H1 (cell line): ENCODE measurements around the gene CNST. TPM values are rescaled to one million over a fixed set of nuclear protein-coding genes. Genes with fewer than 3 reads are reported as not detected.

ENCODE experiments used
- CTCF ChIA-PET: fragments of 300-600 bp; sonication (Branson Sonifier 250); formaldehyde crosslinking; loops from one replicate; lab custom pipeline; 2021; ENCODE audit not compliant: partially characterized antibody; lab: Charles Lee
- POLR2A ChIA-PET: fragments of 300-600 bp; sonication (Branson Sonifier 250); formaldehyde crosslinking; loops from one replicate; lab custom pipeline; 2021; ENCODE audit warnings: inconsistent platforms; ENCODE audit not compliant: partially characterized antibody; lab: Charles Lee
- DNase-seq, 2 experiments: peaks; one replicate each; pipeline versions ENCODE4 v3.0.0 to v3.0.0-alpha.2; 2010 to 2022; ENCODE audit warnings: low spot score in 2 of 2, low read depth in 1 of 2, mixed read lengths in 1 of 2
- FAIRE-seq: peaks from 2 replicates; lab custom pipeline; 2011; peaks lifted over from hg19 to GRCh38; lab: Jason Lieb, UNC
- H2AFZ ChIP-seq: 2 replicates; pipeline ENCODE4 v1.8.1; 2012; ENCODE audit warnings: low read length, inconsistent platforms
- H2AK5ac ChIP-seq: 2 replicates; pipeline ENCODE4 v1.6.1; 2013; ENCODE audit warnings: low read depth, low read length
- H2BK120ac ChIP-seq: replicated peaks from 2 replicates; pipeline ENCODE3; 2013; ENCODE audit warnings: low read depth, low read length, inconsistent platforms
- H2BK12ac ChIP-seq: 2 replicates; pipeline ENCODE4 v1.6.1; 2013; ENCODE audit warnings: low read depth, low read length
- H2BK15ac ChIP-seq: 2 replicates; pipeline ENCODE4 v1.6.1; 2013; ENCODE audit warnings: low read length
- H2BK20ac ChIP-seq: 2 replicates; pipeline ENCODE4 v1.6.1; 2013; ENCODE audit warnings: low read length
- H2BK5ac ChIP-seq: 2 replicates; pipeline ENCODE4 v1.6.1; 2013; ENCODE audit warnings: low read depth, low read length
- H3K14ac ChIP-seq: 2 replicates; pipeline ENCODE4 v1.6.1; 2013; ENCODE audit warnings: inconsistent platforms; ENCODE audit not compliant: insufficient read length
- H3K18ac ChIP-seq: 2 replicates; pipeline ENCODE4 v1.6.1; 2013; ENCODE audit warnings: low read length; ENCODE audit errors: extremely low read depth
- H3K23ac ChIP-seq: 2 replicates; pipeline ENCODE4 v1.6.1; 2013; ENCODE audit warnings: inconsistent platforms; ENCODE audit not compliant: insufficient read length
- H3K23me2 ChIP-seq: 2 replicates; pipeline ENCODE4 v1.6.1; 2013; ENCODE audit warnings: low read depth, low read length
- H3K27ac ChIP-seq: 2 replicates; pipeline ENCODE4 v1.6.1; 2011; ENCODE audit warnings: low read depth, low read length, inconsistent platforms
- H3K27me3 ChIP-seq, 4 experiments: replicated peaks in 1 of 4; 1 replicate in 1 of 4; 2 replicates in 3 of 4; pipeline versions ENCODE4 v1.6.1 to v1.8.1; 2011 to 2013; ENCODE audit warnings: low read length in 3 of 4, mild to moderate bottlenecking in 3 of 4, inconsistent platforms in 2 of 4, mixed read lengths in 2 of 4, moderate library complexity in 1 of 4; ENCODE audit not compliant: control insufficient read depth in 3 of 4, insufficient read depth in 3 of 4; ENCODE audit errors: extremely low read depth in 1 of 4
- H3K36me3 ChIP-seq, 4 experiments: 2 replicates each; pipeline versions ENCODE4 v1.6.1 to v1.8.1; 2011 to 2013; ENCODE audit warnings: mild to moderate bottlenecking in 4 of 4, low read length in 3 of 4, moderate library complexity in 2 of 4, control low read depth in 1 of 4, inconsistent platforms in 1 of 4; ENCODE audit not compliant: insufficient read depth in 4 of 4, control insufficient read depth in 2 of 4
- H3K4ac ChIP-seq: replicated peaks from 2 replicates; pipeline ENCODE3; 2013; ENCODE audit warnings: low read length, low read depth, mixed read lengths, inconsistent platforms; ENCODE audit not compliant: insufficient read length
- H3K4me1 ChIP-seq, 4 experiments: replicated peaks in 1 of 4; 1 replicate in 1 of 4; 2 replicates in 3 of 4; pipeline versions ENCODE4 v1.6.1 to v1.8.1; 2011 to 2013; ENCODE audit warnings: low read length in 3 of 4, inconsistent platforms in 2 of 4, mixed read lengths in 1 of 4; ENCODE audit not compliant: insufficient read depth in 4 of 4, control insufficient read depth in 3 of 4
- H3K4me2 ChIP-seq, 2 experiments: 2 replicates each; pipeline versions ENCODE4 v1.6.1 to v1.8.1; 2011 to 2013; ENCODE audit warnings: low read depth in 2 of 2, low read length in 2 of 2, control low read depth in 1 of 2, inconsistent platforms in 1 of 2, mild to moderate bottlenecking in 1 of 2; ENCODE audit not compliant: insufficient read depth in 1 of 2
- H3K4me3 ChIP-seq, 4 experiments: fragments of 200-600, 300-600 bp in 1 of 4; sonication (generic), shearing (Covaris generic), sonication (Bioruptor Twin) in 1 of 4; 2 replicates each; pipeline versions ENCODE4 v1.5.1 to v1.8.1; 2011 to 2016; ENCODE audit warnings: low read length in 4 of 4, low read depth in 3 of 4, control low read depth in 2 of 4, inconsistent platforms in 2 of 4, mild to moderate bottlenecking in 2 of 4, mixed read lengths in 1 of 4, moderate library complexity in 1 of 4; ENCODE audit not compliant: insufficient read depth in 2 of 4; ENCODE audit errors: extremely low read depth in 1 of 4
- H3K56ac ChIP-seq: replicated peaks from 2 replicates; pipeline ENCODE3; 2013; ENCODE audit warnings: low read depth, mild to moderate bottlenecking, mixed read lengths, low read length, inconsistent platforms; ENCODE audit not compliant: insufficient read length
- H3K79me1 ChIP-seq: 2 replicates; pipeline ENCODE4 v1.6.1; 2013; ENCODE audit warnings: low read depth, low read length, control low read depth
- H3K79me2 ChIP-seq, 2 experiments: 2 replicates each; pipeline versions ENCODE4 v1.6.1 to v1.8.1; 2012 to 2013; ENCODE audit warnings: low read length in 2 of 2, mild to moderate bottlenecking in 2 of 2, inconsistent platforms in 1 of 2; ENCODE audit not compliant: insufficient read depth in 2 of 2, control insufficient read depth in 1 of 2
- H3K9ac ChIP-seq, 4 experiments: replicated peaks in 1 of 4; 1 replicate in 1 of 4; 2 replicates in 3 of 4; pipeline versions ENCODE4 v1.6.1 to v1.8.1; 2011 to 2013; ENCODE audit warnings: low read depth in 3 of 4, low read length in 3 of 4, control low read depth in 2 of 4, mild to moderate bottlenecking in 2 of 4, moderate library complexity in 2 of 4, inconsistent platforms in 1 of 4; ENCODE audit errors: extremely low read depth in 1 of 4
- H3K9me3 ChIP-seq, 2 experiments: 2 replicates each; pipeline versions ENCODE4 v1.6.1 to v1.8.1; 2012 to 2013; ENCODE audit warnings: mild to moderate bottlenecking in 2 of 2, moderate library complexity in 2 of 2, control low read depth in 1 of 2, inconsistent platforms in 1 of 2, low read depth in 1 of 2, low read length in 1 of 2, mixed read lengths in 1 of 2; ENCODE audit not compliant: insufficient read depth in 2 of 2
- H4K20me1 ChIP-seq, 2 experiments: replicated peaks in 1 of 2; 2 replicates each; pipeline versions ENCODE3 to v1.8.1; 2011 to 2013; ENCODE audit warnings: inconsistent platforms in 2 of 2, low read length in 2 of 2, mild to moderate bottlenecking in 1 of 2; ENCODE audit not compliant: insufficient read depth in 2 of 2, control insufficient read depth in 1 of 2
- H4K5ac ChIP-seq: 2 replicates; pipeline ENCODE4 v1.6.1; 2013; ENCODE audit warnings: low read length, low read depth, mixed read lengths, inconsistent platforms; ENCODE audit not compliant: insufficient read length
- H4K8ac ChIP-seq: 2 replicates; pipeline ENCODE4 v1.8.0; 2013; ENCODE audit warnings: mild to moderate bottlenecking, moderate library complexity, low read length, inconsistent platforms; ENCODE audit not compliant: insufficient read depth; ENCODE audit errors: extremely low read depth
- H4K91ac ChIP-seq: replicated peaks from 2 replicates; pipeline ENCODE3; 2013; ENCODE audit warnings: low read length, mixed read lengths, inconsistent platforms; ENCODE audit not compliant: insufficient read length
- CBX8 ChIP-seq: fragments of 300-800, 300-1000 bp; sonication (generic); IDR thresholded peaks from 2 replicates; pipeline ENCODE4 v1.7.1; 2016; ENCODE audit warnings: low read depth, low read length, borderline replicate concordance
- CREB1 ChIP-seq: IDR thresholded peaks from 2 replicates; pipeline ENCODE4 v1.6.1; 2012; ENCODE audit warnings: inconsistent platforms
- CTCF ChIP-seq, 3 experiments: IDR thresholded peaks; 1 replicate in 2 of 3; 2 replicates in 1 of 3; pipeline versions ENCODE4 v1.5.1 to v1.6.1; 2011; ENCODE audit warnings: low read length in 3 of 3, mild to moderate bottlenecking in 3 of 3, inconsistent platforms in 2 of 3, low read depth in 1 of 3, moderate library complexity in 1 of 3; ENCODE audit not compliant: insufficient read depth in 1 of 3; ENCODE audit errors: control extremely low read depth in 1 of 3
- EP300 ChIP-seq, 2 experiments: IDR thresholded peaks; 1 replicate in 1 of 2; 2 replicates in 1 of 2; pipeline ENCODE4 v1.6.1; 2011 to 2012; ENCODE audit warnings: low read depth in 2 of 2, low read length in 2 of 2, mild to moderate bottlenecking in 2 of 2, borderline replicate concordance in 1 of 2, inconsistent platforms in 1 of 2, moderate library complexity in 1 of 2
- GTF2F1 ChIP-seq: IDR thresholded peaks from 2 replicates; pipeline ENCODE4 v1.6.1; 2012; ENCODE audit warnings: low read depth, low read length, improper control_type of control experiment, borderline replicate concordance
- KDM1A ChIP-seq: fragments of 200-600, 300-600 bp; sonication (generic); IDR thresholded peaks from 2 replicates; pipeline ENCODE4 v1.7.1; 2016; ENCODE audit warnings: mild to moderate bottlenecking, low read length, borderline replicate concordance
- MAFK ChIP-seq: IDR thresholded peaks from 2 replicates; pipeline ENCODE4 v1.6.1; 2012; ENCODE audit warnings: low read depth, mild to moderate bottlenecking, improper control_type of control experiment, low read length
- MAX ChIP-seq: IDR thresholded peaks from 2 replicates; pipeline ENCODE4 v1.6.1; 2012; ENCODE audit warnings: inconsistent platforms
- POU5F1 ChIP-seq: IDR thresholded peaks from 2 replicates; pipeline ENCODE4 v1.6.1; 2011; ENCODE audit warnings: low read depth, mild to moderate bottlenecking, low read length, moderate library complexity
- SIN3A ChIP-seq, 2 experiments: IDR thresholded peaks in 1 of 2; conservative IDR thresholded peaks in 1 of 2; 2 replicates each; pipeline ENCODE4 v1.6.1; 2011 to 2012; ENCODE audit warnings: low read length in 2 of 2, improper control_type of control experiment in 1 of 2, low read depth in 1 of 2, mild to moderate bottlenecking in 1 of 2
- SP1 ChIP-seq: IDR thresholded peaks from 2 replicates; pipeline ENCODE4 v1.6.1; 2011; ENCODE audit warnings: low read depth, low read length
- WGBS, 2 experiments: shearing (Covaris generic) in 1 of 2; methylation state at CpG; one replicate each; pipeline versions ENCODE4 v1.1.6 to v1.1.7; 2013 to 2015; ENCODE audit warnings: low lambda C conversion rate in 2 of 2, mixed read lengths in 2 of 2, inconsistent platforms in 1 of 2, low coverage in 1 of 2, missing lambda C conversion rate in 1 of 2; ENCODE audit not compliant: insufficient replicate concordance in 2 of 2, insufficient coverage in 1 of 2, insufficient read length in 1 of 2; ENCODE audit errors: extremely low coverage in 1 of 2, missing lambda C conversion rate in 1 of 2; 5-methylcytosine and 5-hydroxymethylcytosine counted together
- polyA plus RNA-seq, 7 experiments: library from polyadenylated mRNA; depleted of rRNA in 3 of 7; stranded (reverse) in 5 of 7; unstranded in 2 of 7; fragments of >200 nt in 5 of 7; fragments of 200-250 nt in 2 of 7; gene quantifications; 1 replicate in 5 of 7; 2 replicates in 1 of 7; 4 replicates in 1 of 7; pipeline versions ENCODE4 v1.2.1 to v1.2.3, GENCODE V29; 2011 to 2013; ENCODE audit warnings: missing spikeins in 2 of 7, mixed read lengths in 2 of 7
- total RNA-seq: library from RNA; stranded (reverse); fragmentation: NEBNext Ultra II Directional; extraction: Animal tissue kit (Norgen Biotek cat#: 25700); gene quantifications from 2 replicates; pipeline ENCODE4 v1.2.1, GENCODE V29; 2021

CNST gene
- total and polyA plus RNA-seq, 2 of the 8 experiments (the other 6 are each of a cell fraction or from before 2014, with no cell fraction given), result 5.3 to 21.3 TPM

GRCh38 chr1:246624091-246624490 lies 57.8 kb downstream of the CNST start:
- FAIRE-seq, result no peak
- TF ChIP-seq CREB1 (no peak), MAFK (no peak), EP300 (IDR thresholded peaks at IDR 0.05; ENCODE audit: borderline replicate concordance in 1 of 2, low read depth in 2 of 2, low read length in 2 of 2) (no peak), GTF2F1 (no peak), POU5F1 (no peak), CTCF (IDR thresholded peaks at IDR 0.05; ENCODE audit: control extremely low read depth in 1 of 3, insufficient read depth in 1 of 3, low read depth in 1 of 3, low read length in 3 of 3) (no peak), KDM1A (no peak), MAX (no peak), SIN3A (conservative IDR thresholded peaks at IDR 0.05 in 1 of 2, IDR thresholded peaks at IDR 0.05 in 1 of 2; ENCODE audit: low read depth in 1 of 2, low read length in 2 of 2) (no peak), CBX8 (no peak), SP1 (no peak)

More at GRCh38 chr1:246624091-246624490, 57.8 kb downstream of the CNST start:
- POLR2A ChIA-PET, result no interaction called here
- H3K56ac ChIP-seq, result no peak overlapping the region
- no peaks in the 10 kb centered on the region for H4K20me1 ChIP-seq
- no peak overlapping the region for H2BK120ac ChIP-seq
- no peak overlapping the region for H3K4ac ChIP-seq
- no peak overlapping the region for H2AFZ ChIP-seq
- no peak overlapping the region for H3K4me3 ChIP-seq
- no peak overlapping the region for H4K91ac ChIP-seq
- H4K5ac ChIP-seq, result no peak overlapping the region
- CTCF ChIA-PET, result interaction anchor here (1.4 kb wide), 1 partner anchor 15 kb away, joined by 4 read pairs; no protein-coding TSS in a partner anchor
- WGBS, 2 experiments, result 82% methylated on average over 5 of the region's 5 CpGs; no CpG with 5 or more reads in 1 of the 2 experiments
- H3K23ac ChIP-seq, result no peak overlapping the region
- no peak overlapping the region for H2AK5ac ChIP-seq
- no peaks in the 10 kb centered on the region; a peak in 3 of 8 replicates for H3K36me3 ChIP-seq
- H3K4me2 ChIP-seq, result no peak overlapping the region
- no peak overlapping the region for H3K18ac ChIP-seq
- no peak overlapping the region for H4K8ac ChIP-seq
- no peaks in the 10 kb centered on the region for H3K9me3 ChIP-seq
- H2BK20ac ChIP-seq, result no peak overlapping the region
- no peak overlapping the region for H3K9ac ChIP-seq
- DNase-seq, result no peak
- H3K14ac ChIP-seq, result no peak overlapping the region
- no peak overlapping the region for H2BK5ac ChIP-seq
- H2BK15ac ChIP-seq, result no peak overlapping the region
- no peaks in the 10 kb centered on the region for H3K4me1 ChIP-seq
- no peaks in the 10 kb centered on the region for H3K79me2 ChIP-seq
- no peaks in the 10 kb centered on the region for H3K23me2 ChIP-seq
- H3K27ac ChIP-seq, result no peak overlapping the region
- H2BK12ac ChIP-seq, result no peak overlapping the region
- no peaks in the 10 kb centered on the region for H3K27me3 ChIP-seq
- H3K79me1 ChIP-seq, result no peaks in the 10 kb centered on the region
